Hepatocyte (in vitro differentiated cells): Measurements from ENCODE around the gene MACF1.

Experiments
- CTCF ChIP-seq: fragments of 200-600 bp; sonication (generic); IDR thresholded peaks from 2 replicates; pipeline ENCODE4 v1.5.1; 2016; ENCODE audit warnings: antibody characterized with exemption, mild to moderate bottlenecking; ENCODE audit not compliant: poor library complexity
- EZH2 ChIP-seq: fragments of 200-600 bp; sonication (generic); IDR thresholded peaks from 2 replicates; pipeline ENCODE4 v1.6.1; 2016; ENCODE audit warnings: antibody characterized with exemption, mild to moderate bottlenecking, borderline replicate concordance
- EZH2phosphoT487 ChIP-seq: fragments of 200-600 bp; sonication (generic); IDR thresholded peaks from one replicate; pipeline ENCODE4 v1.6.1; 2018; ENCODE audit warnings: antibody characterized with exemption, mild to moderate bottlenecking, low read depth, moderate library complexity; ENCODE audit not compliant: unreplicated experiment, severe bottlenecking

GRCh38 chr1:39354572-39354971, 150.1 kb downstream of the MACF1 start:
- no peak for TF ChIP-seq CTCF
- TF ChIP-seq EZH2: no peak
- TF ChIP-seq EZH2phosphoT487: no peak
